Measurements from ENCODE around the gene TRAPPC12. TPM values are rescaled to one million over a fixed set of nuclear protein-coding genes. Genes with fewer than 3 reads are reported as not detected.

TRAPPC12 gene
- total RNA-seq, 1 experiment from 2014 or later: 86.0 TPM

- H3K18ac ChIP-seq (ENCODE audit: insufficient read length, low read depth, low read length): no peak overlapping the region
- no peak overlapping the region for H3K23ac ChIP-seq (ENCODE audit: insufficient read length, low read depth, low read length)
- TF ChIP-seq, protein P1, sequence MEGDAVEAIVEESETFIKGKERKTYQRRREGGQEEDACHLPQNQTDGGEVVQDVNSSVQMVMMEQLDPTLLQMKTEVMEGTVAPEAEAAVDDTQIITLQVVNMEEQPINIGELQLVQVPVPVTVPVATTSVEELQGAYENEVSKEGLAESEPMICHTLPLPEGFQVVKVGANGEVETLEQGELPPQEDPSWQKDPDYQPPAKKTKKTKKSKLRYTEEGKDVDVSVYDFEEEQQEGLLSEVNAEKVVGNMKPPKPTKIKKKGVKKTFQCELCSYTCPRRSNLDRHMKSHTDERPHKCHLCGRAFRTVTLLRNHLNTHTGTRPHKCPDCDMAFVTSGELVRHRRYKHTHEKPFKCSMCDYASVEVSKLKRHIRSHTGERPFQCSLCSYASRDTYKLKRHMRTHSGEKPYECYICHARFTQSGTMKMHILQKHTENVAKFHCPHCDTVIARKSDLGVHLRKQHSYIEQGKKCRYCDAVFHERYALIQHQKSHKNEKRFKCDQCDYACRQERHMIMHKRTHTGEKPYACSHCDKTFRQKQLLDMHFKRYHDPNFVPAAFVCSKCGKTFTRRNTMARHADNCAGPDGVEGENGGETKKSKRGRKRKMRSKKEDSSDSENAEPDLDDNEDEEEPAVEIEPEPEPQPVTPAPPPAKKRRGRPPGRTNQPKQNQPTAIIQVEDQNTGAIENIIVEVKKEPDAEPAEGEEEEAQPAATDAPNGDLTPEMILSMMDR (conservative IDR thresholded peaks at IDR 0.05): no peak
- H2BK12ac ChIP-seq (ENCODE audit: insufficient read length, low read depth, low read length): no peak overlapping the region
- Mint-ChIP-seq H3K4me3 (no peak overlapping the region), H3K36me3 (ENCODE audit: insufficient read depth in 1 of 3, low read depth in 3 of 3) (peaks cover 13 to 31% (median 23%) of the 10 kb centered on the region in 3 experiments; a peak in 6 of 7 replicates), H3K27ac (peak overlapping the region in 1 of 3 experiments; percentile 38; a peak in 2 of 7 replicates), H3K27me3 (ENCODE audit: low read depth) (no peaks in the 10 kb centered on the region), H3K4me1 (peaks cover 0 to 4% of the 10 kb centered on the region in 2 experiments; a peak in 2 of 4 replicates), H3K9me3 (no peaks in the 10 kb centered on the region)
- H4K20me1 ChIP-seq (ENCODE audit: control insufficient read depth, insufficient read depth, insufficient read length): no peaks in the 10 kb centered on the region
- H3K4me2 ChIP-seq (ENCODE audit: insufficient read depth, insufficient read length, low read length): no peak overlapping the region
- H3K9ac ChIP-seq (ENCODE audit: extremely low read depth, insufficient read length, low read length): no peak overlapping the region
- H4K8ac ChIP-seq (replicated peaks; ENCODE audit: insufficient read length, low read depth, low read length): no peak overlapping the region
- no peaks in the 10 kb centered on the region for H3K79me1 ChIP-seq (ENCODE audit: insufficient read depth, low read depth, low read length, poor library complexity, severe bottlenecking)
- no peak overlapping the region for H3T11ph ChIP-seq (ENCODE audit: low read length)
- no peak overlapping the region for H2BK5ac ChIP-seq (ENCODE audit: insufficient read length, low read length)
- H4K91ac ChIP-seq (ENCODE audit: insufficient read length, low read depth, low read length): no peak overlapping the region
- no peaks in the 10 kb centered on the region for H3K79me2 ChIP-seq (ENCODE audit: insufficient read depth, low read length)
- H3K27me3 ChIP-seq (ENCODE audit: insufficient read depth, low read length): no peaks in the 10 kb centered on the region
- no peak overlapping the region for H3K4ac ChIP-seq (ENCODE audit: low read depth, low read length)
- H2BK120ac ChIP-seq (ENCODE audit: low read depth, low read length, poor library complexity, severe bottlenecking): no peak overlapping the region
- H3K9me3 ChIP-seq (ENCODE audit: control insufficient read depth, low read depth, low read length): no peaks in the 10 kb centered on the region
- no peak for DNase-seq
- H2AFZ ChIP-seq (ENCODE audit: low read length): no peak overlapping the region
- H2BK15ac ChIP-seq (ENCODE audit: low read depth, low read length): no peak overlapping the region
- no peaks in the 10 kb centered on the region for H3K23me2 ChIP-seq (ENCODE audit: insufficient read length, low read depth, low read length, poor library complexity, severe bottlenecking)
- no peak overlapping the region for H3K56ac ChIP-seq (ENCODE audit: insufficient read length, low read depth, low read length)
- H2AK5ac ChIP-seq (ENCODE audit: insufficient read length, low read length): no peak overlapping the region
- H3K27ac ChIP-seq (ENCODE audit: insufficient read length, low read depth, low read length): no peak overlapping the region
- H2BK20ac ChIP-seq (ENCODE audit: low read depth, low read length, poor library complexity, severe bottlenecking): no peak overlapping the region
- no CpG with 5 or more reads among the region's 13 CpGs for WGBS (ENCODE audit: extremely low coverage, insufficient read length, low lambda C conversion rate)
- H3K14ac ChIP-seq (ENCODE audit: insufficient read depth, low read length): no peak overlapping the region
- H3K4me1 ChIP-seq (ENCODE audit: insufficient read depth, low read length): no peaks in the 10 kb centered on the region
- H4K5ac ChIP-seq (ENCODE audit: insufficient read length, low read depth, low read length): no peak overlapping the region
These were observed 40.7 kb downstream of the TRAPPC12 start for GRCh38 chr2:3420076-3420768.

Data from H9 (cell line).